ENCODE results near the gene FNDC11.
"Not testable (repeated sequence)": the region's sequence is repeated elsewhere in the genome, so short reads cannot be mapped to it uniquely, and the experiment has no call there.

Gene FNDC11

GRCh38 chr20:63599396-63600050, 45.6 kb downstream of the FNDC11 start:
- no peak for DNase-seq (ENCODE audit: low read depth)

- not testable (repeated sequence) for DNase-seq (ENCODE audit: low read depth)
Measured at GRCh38 chr20:63601679-63602078, 47.7 kb downstream of the FNDC11 start.

GRCh38 chr20:63602321-63602720, 48.4 kb downstream of the FNDC11 start:
- DNase-seq (ENCODE audit: low read depth) = no peak
